WERI-Rb-1 (cell line): Measurements from ENCODE around the gene FRS3.

Experiments
- DNase-seq: peaks from one replicate; pipeline ENCODE4 v3.0.0-alpha.2; 2020
- H3K27ac ChIP-seq: fragments of 250-450 bp; sonication (Bioruptor Pico); 2 replicates; pipeline ENCODE4 v1.5.1; 2020; ENCODE audit warnings: mild to moderate bottlenecking, moderate library complexity
- H3K27me3 ChIP-seq: fragments of 250-450 bp; sonication (Bioruptor Pico); 2 replicates; pipeline ENCODE4 v1.5.1; 2021; ENCODE audit warnings: mild to moderate bottlenecking, low read depth, moderate library complexity; ENCODE audit not compliant: insufficient read depth, severe bottlenecking
- H3K36me3 ChIP-seq: fragments of 250-450 bp; sonication (Bioruptor Pico); 2 replicates; pipeline ENCODE4 v1.5.1; 2020; ENCODE audit warnings: mild to moderate bottlenecking, moderate library complexity
- H3K4me3 ChIP-seq: 2 replicates; pipeline ENCODE4 v1.5.1; 2011; ENCODE audit warnings: low read depth, mild to moderate bottlenecking, control low read depth, low read length
- H3K9me3 ChIP-seq: fragments of 250-450 bp; sonication (Bioruptor Pico); 2 replicates; pipeline ENCODE4 v1.5.1; 2021; ENCODE audit warnings: mild to moderate bottlenecking, moderate library complexity; ENCODE audit not compliant: severe bottlenecking
- TF ChIP-seq, protein P1 (sequence below): IDR thresholded peaks from 2 replicates; pipeline ENCODE4 v1.5.1; 2011; ENCODE audit warnings: low read depth, mild to moderate bottlenecking, control low read depth, inconsistent platforms, low read length

The FRS3 gene

DNA sequence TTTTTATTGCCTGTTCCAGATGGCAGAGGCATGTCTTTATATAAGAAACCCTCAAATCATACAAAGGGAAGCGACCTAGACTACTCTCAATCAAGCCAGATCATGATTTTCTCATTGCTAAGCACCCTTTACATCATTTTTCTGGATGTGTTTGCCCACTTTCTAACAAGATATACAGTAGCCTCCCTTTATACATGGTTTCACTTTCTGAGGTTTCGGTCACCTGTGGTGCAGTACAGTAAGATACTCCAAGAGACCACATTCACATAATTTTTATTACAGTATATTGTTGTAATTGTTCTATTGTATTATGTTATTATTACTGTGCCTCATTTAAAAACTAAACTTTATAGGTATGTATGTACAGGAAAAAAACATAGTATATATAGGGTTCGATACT, 31.4 kb upstream of the FRS3 start:
- Histone ChIP-seq H3K9me3 (no peaks in the 10 kb centered on the region), H3K4me3 (no peak overlapping the region), H3K27me3 (no peaks in the 10 kb centered on the region), H3K27ac (no peak overlapping the region), H3K36me3 (peaks cover 42% of the 10 kb centered on the region)
- TF ChIP-seq, protein P1, sequence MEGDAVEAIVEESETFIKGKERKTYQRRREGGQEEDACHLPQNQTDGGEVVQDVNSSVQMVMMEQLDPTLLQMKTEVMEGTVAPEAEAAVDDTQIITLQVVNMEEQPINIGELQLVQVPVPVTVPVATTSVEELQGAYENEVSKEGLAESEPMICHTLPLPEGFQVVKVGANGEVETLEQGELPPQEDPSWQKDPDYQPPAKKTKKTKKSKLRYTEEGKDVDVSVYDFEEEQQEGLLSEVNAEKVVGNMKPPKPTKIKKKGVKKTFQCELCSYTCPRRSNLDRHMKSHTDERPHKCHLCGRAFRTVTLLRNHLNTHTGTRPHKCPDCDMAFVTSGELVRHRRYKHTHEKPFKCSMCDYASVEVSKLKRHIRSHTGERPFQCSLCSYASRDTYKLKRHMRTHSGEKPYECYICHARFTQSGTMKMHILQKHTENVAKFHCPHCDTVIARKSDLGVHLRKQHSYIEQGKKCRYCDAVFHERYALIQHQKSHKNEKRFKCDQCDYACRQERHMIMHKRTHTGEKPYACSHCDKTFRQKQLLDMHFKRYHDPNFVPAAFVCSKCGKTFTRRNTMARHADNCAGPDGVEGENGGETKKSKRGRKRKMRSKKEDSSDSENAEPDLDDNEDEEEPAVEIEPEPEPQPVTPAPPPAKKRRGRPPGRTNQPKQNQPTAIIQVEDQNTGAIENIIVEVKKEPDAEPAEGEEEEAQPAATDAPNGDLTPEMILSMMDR: no peak
- no peak for DNase-seq

DNA sequence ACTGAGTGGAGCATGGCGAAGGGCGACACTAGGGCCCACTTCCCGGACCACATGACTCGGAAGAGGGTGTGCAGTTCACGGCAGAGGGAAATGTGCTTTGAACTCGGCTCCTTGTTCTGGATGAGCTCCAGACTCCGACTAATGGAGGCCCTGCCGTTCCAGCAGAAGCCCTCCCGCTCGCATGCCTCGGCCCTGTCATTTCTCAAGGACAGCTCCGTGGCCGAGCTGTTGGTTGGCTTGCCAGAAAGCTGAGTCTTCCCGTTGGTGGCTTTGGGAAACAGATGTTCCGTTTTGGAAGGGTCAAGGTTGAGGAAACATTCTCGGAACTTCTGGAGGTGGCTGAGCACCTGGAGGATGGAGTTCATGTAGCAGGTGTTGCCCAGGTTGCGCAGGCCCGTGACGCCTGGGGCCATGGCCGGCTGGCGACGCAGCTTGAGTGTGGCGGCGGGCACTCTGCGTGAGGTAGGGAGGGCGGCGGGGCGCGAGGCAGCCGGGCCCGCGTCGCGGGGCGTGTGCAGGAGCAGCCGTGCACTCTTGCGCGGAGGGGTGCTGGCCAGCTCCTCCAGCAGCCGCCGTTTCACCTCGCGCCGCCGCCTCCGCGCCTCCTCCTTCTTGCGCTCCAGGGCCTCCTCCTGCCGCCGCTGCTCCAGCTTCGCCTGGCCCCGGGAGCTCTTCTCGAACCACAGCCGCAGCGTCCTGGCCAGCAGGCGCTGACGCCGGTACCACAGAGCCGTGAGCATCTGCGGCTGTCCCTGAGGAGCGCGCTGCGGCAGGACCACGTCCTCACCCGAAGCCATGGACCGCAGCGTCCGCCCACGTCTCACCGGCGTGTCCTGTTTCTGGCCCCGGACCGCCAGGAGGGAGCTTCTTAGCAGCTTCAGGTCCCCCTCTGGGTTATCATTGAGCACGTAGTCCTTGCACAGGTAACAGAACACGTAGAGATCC, 26.4 kb upstream of the FRS3 start:
- Histone ChIP-seq H3K36me3 (peaks cover 77% of the 10 kb centered on the region), H3K27ac (no peak overlapping the region), H3K9me3 (no peaks in the 10 kb centered on the region), H3K27me3 (no peaks in the 10 kb centered on the region), H3K4me3 (no peak overlapping the region)
- no peak for DNase-seq
- TF ChIP-seq, protein P1: no peak

DNA sequence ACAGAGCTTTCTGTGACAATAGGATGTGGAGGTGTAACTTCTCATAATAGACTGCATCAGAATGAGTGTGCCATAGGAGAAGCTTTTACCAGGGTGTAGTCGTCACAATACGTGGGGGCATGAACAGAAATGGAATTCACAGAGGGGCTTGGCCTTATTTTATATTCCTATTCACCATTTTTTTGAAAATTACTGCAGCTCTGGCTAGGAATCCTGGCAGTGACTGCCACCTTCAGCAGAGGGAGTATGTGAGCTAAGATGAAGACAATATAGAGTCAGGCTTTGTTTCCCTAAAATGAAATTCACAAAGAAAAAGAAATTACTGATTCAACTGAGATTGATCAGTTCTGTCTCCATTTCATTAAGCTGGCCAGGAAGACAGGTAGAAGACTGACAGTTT, 21.7 kb upstream of the FRS3 start:
- no peak for DNase-seq
- H3K27me3 ChIP-seq: no peaks in the 10 kb centered on the region
- TF ChIP-seq, protein P1: peak; percentile 41; the same call in 1 of the 2 replicates
- H3K27ac ChIP-seq: no peak overlapping the region
- H3K36me3 ChIP-seq: peaks cover 94% of the 10 kb centered on the region
- no peak overlapping the region for H3K4me3 ChIP-seq
- no peaks in the 10 kb centered on the region for H3K9me3 ChIP-seq

- DNase-seq: peak; percentile 51
- Histone ChIP-seq H3K9me3 (no peaks in the 10 kb centered on the region), H3K4me3 (no peak overlapping the region), H3K27me3 (no peaks in the 10 kb centered on the region), H3K27ac (peak overlapping the region; percentile 36), H3K36me3 (peaks cover 94% of the 10 kb centered on the region)
- TF ChIP-seq, protein P1: no peak
Measured at GRCh38 chr6:41799559-41799911, 19.8 kb upstream of the FRS3 start.

DNA sequence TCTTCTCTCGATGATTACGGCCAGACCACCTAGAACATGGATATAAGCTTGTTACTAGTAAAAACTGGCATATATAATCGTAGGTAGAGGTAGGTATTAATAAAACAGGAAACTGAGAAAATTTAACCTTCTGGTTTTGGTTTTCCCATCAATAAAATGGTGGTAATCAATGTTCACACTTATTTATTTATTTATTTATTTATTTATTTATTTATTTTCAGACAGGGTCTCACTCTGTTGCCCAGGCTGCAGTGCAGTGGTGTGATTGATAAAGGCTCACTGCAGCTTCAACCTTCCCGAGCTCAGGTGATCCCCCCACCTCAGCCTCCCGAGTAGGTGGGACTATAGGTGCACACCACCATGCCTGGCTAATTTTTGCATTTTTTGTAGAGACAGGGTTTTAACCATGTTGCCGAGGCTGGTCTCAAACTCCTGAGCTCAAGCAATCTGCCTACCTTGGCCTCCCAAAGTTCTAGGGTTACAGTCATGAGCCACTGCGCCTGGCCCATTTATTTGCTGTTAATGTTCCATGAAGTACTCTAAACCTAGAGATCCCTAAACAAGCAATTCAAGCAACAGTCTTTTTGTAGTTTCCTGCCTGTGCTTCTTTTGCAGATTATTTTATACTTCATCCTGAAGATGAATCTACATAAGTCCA, 19.3 kb upstream of the FRS3 start:
- H3K4me3 ChIP-seq: no peak overlapping the region
- TF ChIP-seq, protein P1: no peak
- H3K36me3 ChIP-seq: peaks cover 94% of the 10 kb centered on the region
- DNase-seq: no peak
- no peaks in the 10 kb centered on the region for H3K9me3 ChIP-seq
- peak overlapping the region; percentile 36 for H3K27ac ChIP-seq
- no peaks in the 10 kb centered on the region for H3K27me3 ChIP-seq
